ENCODE data around the gene KCNJ10. TPM values are rescaled to one million over a fixed set of nuclear protein-coding genes. Genes with fewer than 3 reads are reported as not detected.

Gene KCNJ10
- total RNA-seq, 2 donors from 2014 or later: 0.29 TPM; not detected in 1

GRCh38 chr1:160022330-160023310 is 47.3 kb downstream of the KCNJ10 start:
- H3K4me3 ChIP-seq: no peak overlapping the region
- H3K9ac ChIP-seq (ENCODE audit: low read depth in 2 of 2, low read length in 2 of 2): no peak overlapping the region
- no peaks in the 10 kb centered on the region for H3K4me1 ChIP-seq
- no peak for TF ChIP-seq CTCF (IDR thresholded peaks at IDR 0.05)
- no peaks in the 10 kb centered on the region for H3K36me3 ChIP-seq
- DNase-seq: no peak
- no peaks in the 10 kb centered on the region for H3K9me3 ChIP-seq
- no peaks in the 10 kb centered on the region for H3K27me3 ChIP-seq
- intact Hi-C loops (cut with DNase I): no loop called here
- no peak overlapping the region for H3K27ac ChIP-seq

- Histone ChIP-seq H3K9ac (ENCODE audit: low read depth in 2 of 2, low read length in 2 of 2) (no peak overlapping the region), H3K4me3 (no peak overlapping the region), H3K36me3 (no peaks in the 10 kb centered on the region), H3K27ac (no peak overlapping the region), H3K9me3 (no peaks in the 10 kb centered on the region), H3K27me3 (no peaks in the 10 kb centered on the region), H3K4me1 (no peaks in the 10 kb centered on the region)
- TF ChIP-seq CTCF (IDR thresholded peaks at IDR 0.05): no peak
- no peak for DNase-seq
- intact Hi-C loops (cut with DNase I): no loop called here
Measured at GRCh38 chr1:160021376-160022074, 48.4 kb downstream of the KCNJ10 start.

- Histone ChIP-seq H3K9me3 (no peaks in the 10 kb centered on the region), H3K4me3 (no peak overlapping the region), H3K27me3 (no peaks in the 10 kb centered on the region), H3K27ac (no peak overlapping the region), H3K9ac (ENCODE audit: low read depth in 2 of 2, low read length in 2 of 2) (no peak overlapping the region), H3K36me3 (no peaks in the 10 kb centered on the region), H3K4me1 (no peaks in the 10 kb centered on the region)
- TF ChIP-seq CTCF (IDR thresholded peaks at IDR 0.05): no peak
- intact Hi-C loops (cut with DNase I): no loop called here
- DNase-seq: no peak
Measured at GRCh38 chr1:160020196-160020595, 49.8 kb downstream of the KCNJ10 start.

- no peaks in the 10 kb centered on the region for H3K36me3 ChIP-seq
- no peak for TF ChIP-seq CTCF (IDR thresholded peaks at IDR 0.05)
Measured at GRCh38 chr1:160018900-160019299, 51.1 kb downstream of the KCNJ10 start.

GRCh38 chr1:160018347-160018746 is 51.6 kb downstream of the KCNJ10 start:
- intact Hi-C loops (cut with DNase I): no loop called here
- H3K9ac ChIP-seq (ENCODE audit: low read depth in 2 of 2, low read length in 2 of 2): no peak overlapping the region
- H3K36me3 ChIP-seq: no peaks in the 10 kb centered on the region
- no peaks in the 10 kb centered on the region for H3K4me1 ChIP-seq
- no peak overlapping the region for H3K27ac ChIP-seq
- no peak for TF ChIP-seq CTCF (IDR thresholded peaks at IDR 0.05)
- no peak for DNase-seq
- H3K4me3 ChIP-seq: no peak overlapping the region
- H3K9me3 ChIP-seq: no peaks in the 10 kb centered on the region
- no peaks in the 10 kb centered on the region for H3K27me3 ChIP-seq

More at GRCh38 chr1:160018900-160019299, 51.1 kb downstream of the KCNJ10 start:
- intact Hi-C loops (cut with DNase I): no loop called here
- no peaks in the 10 kb centered on the region for H3K27me3 ChIP-seq
- H3K4me3 ChIP-seq: no peak overlapping the region
- no peak for DNase-seq
- H3K4me1 ChIP-seq: no peaks in the 10 kb centered on the region
- no peaks in the 10 kb centered on the region for H3K9me3 ChIP-seq
- H3K9ac ChIP-seq (ENCODE audit: low read depth in 2 of 2, low read length in 2 of 2): no peak overlapping the region
- H3K27ac ChIP-seq: no peak overlapping the region

All from colonic mucosa (tissue), 4 donors.